DOHH2 (cell line): ENCODE measurements around the gene MAST3.

Experiments used
- EZH2phosphoT487 ChIP-seq: fragments of 200-600 bp; sonication (generic); IDR thresholded peaks from 2 replicates; pipeline ENCODE4 v1.6.1; 2017; ENCODE audit warnings: borderline replicate concordance, mild to moderate bottlenecking, antibody characterized with exemption, low read length, moderate library complexity, mixed read lengths
- TF ChIP-seq, protein P1 (sequence below): fragments of 200-600 bp; sonication (generic); IDR thresholded peaks from one replicate; pipeline ENCODE4 v1.5.1; 2014; ENCODE audit warnings: antibody characterized with exemption, mild to moderate bottlenecking, low read depth, low read length; ENCODE audit not compliant: poor library complexity, severe bottlenecking

DNA sequence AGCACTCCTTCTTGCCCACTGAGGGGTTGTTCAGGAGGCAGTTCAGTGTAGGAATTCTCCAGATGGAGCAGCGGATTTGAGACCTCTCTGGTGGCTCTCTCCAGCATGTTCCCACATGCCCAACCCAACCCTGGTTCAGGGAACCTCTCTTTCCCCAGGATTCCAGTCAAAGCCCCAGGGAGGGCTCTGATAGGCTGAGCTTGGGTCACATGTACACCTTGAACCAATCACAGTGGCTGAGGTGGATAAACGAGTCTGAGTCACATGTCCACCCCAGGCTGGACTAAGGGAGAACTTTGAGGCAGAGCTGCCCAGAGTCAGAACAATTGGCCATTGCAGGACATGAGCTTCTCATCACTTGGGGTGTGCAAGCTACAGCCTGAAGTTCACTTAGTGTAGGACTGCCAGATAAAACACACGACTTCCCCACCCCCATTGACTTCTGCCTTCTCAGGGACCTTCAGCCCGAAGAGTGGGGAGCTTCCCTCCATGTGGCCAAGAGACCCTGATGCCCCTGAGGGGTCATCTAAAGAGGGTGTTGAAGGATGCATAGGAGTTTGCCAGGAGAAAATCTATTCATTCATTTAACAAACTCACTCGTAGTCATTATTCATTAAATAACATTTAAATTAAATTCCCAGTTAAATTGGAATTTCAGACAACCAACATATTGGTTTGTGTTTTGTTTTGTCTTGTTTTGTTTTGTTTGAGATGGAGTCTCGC, 4.0 kb upstream of the MAST3 start:
- TF ChIP-seq, protein P1, sequence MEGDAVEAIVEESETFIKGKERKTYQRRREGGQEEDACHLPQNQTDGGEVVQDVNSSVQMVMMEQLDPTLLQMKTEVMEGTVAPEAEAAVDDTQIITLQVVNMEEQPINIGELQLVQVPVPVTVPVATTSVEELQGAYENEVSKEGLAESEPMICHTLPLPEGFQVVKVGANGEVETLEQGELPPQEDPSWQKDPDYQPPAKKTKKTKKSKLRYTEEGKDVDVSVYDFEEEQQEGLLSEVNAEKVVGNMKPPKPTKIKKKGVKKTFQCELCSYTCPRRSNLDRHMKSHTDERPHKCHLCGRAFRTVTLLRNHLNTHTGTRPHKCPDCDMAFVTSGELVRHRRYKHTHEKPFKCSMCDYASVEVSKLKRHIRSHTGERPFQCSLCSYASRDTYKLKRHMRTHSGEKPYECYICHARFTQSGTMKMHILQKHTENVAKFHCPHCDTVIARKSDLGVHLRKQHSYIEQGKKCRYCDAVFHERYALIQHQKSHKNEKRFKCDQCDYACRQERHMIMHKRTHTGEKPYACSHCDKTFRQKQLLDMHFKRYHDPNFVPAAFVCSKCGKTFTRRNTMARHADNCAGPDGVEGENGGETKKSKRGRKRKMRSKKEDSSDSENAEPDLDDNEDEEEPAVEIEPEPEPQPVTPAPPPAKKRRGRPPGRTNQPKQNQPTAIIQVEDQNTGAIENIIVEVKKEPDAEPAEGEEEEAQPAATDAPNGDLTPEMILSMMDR: no peak
- TF ChIP-seq EZH2phosphoT487: no peak
